Activated naive CD4-positive, alpha-beta T cell treated with anti-CD3 and anti-CD28 coated beads, Interleukin-2, amount 50 U/mL, for 72 hours (primary cell): ENCODE data around the gene GRM6. TPM values are rescaled to one million over a fixed set of nuclear protein-coding genes. Genes with fewer than 3 reads are reported as not detected.

Experiments used
- ATAC-seq, 2 donors: fragments of 150-1000 bp; cut with Tn5 transposase; 2 replicates each; pipeline ENCODE4 v1.10.0; 2021; ENCODE audit warnings: mild to moderate bottlenecking in 2 of 2, moderate library complexity in 2 of 2
- DNase-seq, 2 donors: peaks; one replicate each; pipeline ENCODE4 v3.0.0; 2021 to 2022; ENCODE audit warnings: low spot score in 2 of 2
- H3K27ac Mint-ChIP-seq, 2 donors: one replicate each; pipeline ENCODE4 v1.8.0; 2022; ENCODE audit warnings: mild to moderate bottlenecking in 2 of 2, mixed read lengths in 2 of 2
- H3K36me3 Mint-ChIP-seq, 2 donors: one replicate each; pipeline ENCODE4 v1.8.0; 2022; ENCODE audit warnings: mixed read lengths in 2 of 2
- H3K9me3 Mint-ChIP-seq, 2 donors: one replicate each; pipeline ENCODE4 v1.8.0; 2022; ENCODE audit warnings: mixed read lengths in 2 of 2
- total RNA-seq, 2 donors: library from RNA; stranded (reverse); gene quantifications; one replicate each; pipeline ENCODE4 v1.2.3, GENCODE V29; 2022

Gene GRM6
- total RNA-seq, 2 donors from 2014 or later: not detected

GRCh38 chr5:178989311-178989710 lies 5.8 kb downstream of the GRM6 start:
- H3K36me3 Mint-ChIP-seq: peaks cover 8 to 13% of the 10 kb centered on the region in 2 donors
- H3K27ac Mint-ChIP-seq: no peak overlapping the region
- peaks cover 9 to 12% of the 10 kb centered on the region in 2 donors for H3K9me3 Mint-ChIP-seq
- ATAC-seq (no peak), DNase-seq (no peak)

GRCh38 chr5:178988436-178989220 lies 6.5 kb downstream of the GRM6 start:
- no peak for ATAC-seq
- Mint-ChIP-seq H3K36me3 (peaks cover 11 to 13% of the 10 kb centered on the region in 2 donors), H3K27ac (no peak overlapping the region), H3K9me3 (peaks cover 9 to 12% of the 10 kb centered on the region in 2 donors)
- DNase-seq: no peak

GRCh38 chr5:178986326-178986960 lies 8.7 kb downstream of the GRM6 start:
- peaks cover 11 to 17% of the 10 kb centered on the region in 2 donors for H3K36me3 Mint-ChIP-seq
- DNase-seq: no peak
- ATAC-seq: no peak
- H3K9me3 Mint-ChIP-seq: peaks cover 16 to 19% of the 10 kb centered on the region in 2 donors
- H3K27ac Mint-ChIP-seq: no peak overlapping the region

GRCh38 chr5:178984145-178985072 lies 10.7 kb downstream of the GRM6 start:
- Mint-ChIP-seq H3K9me3 (peaks cover 20 to 21% of the 10 kb centered on the region in 2 donors), H3K27ac (no peak overlapping the region), H3K36me3 (peaks cover 21 to 24% of the 10 kb centered on the region in 2 donors)
- DNase-seq: no peak
- no peak for ATAC-seq

- Mint-ChIP-seq H3K9me3 (peaks cover 25% of the 10 kb centered on the region in 2 donors), H3K27ac (no peak overlapping the region), H3K36me3 (peaks cover 25 to 26% of the 10 kb centered on the region in 2 donors)
- no peak for DNase-seq
- no peak for ATAC-seq
Observed at GRCh38 chr5:178983728-178984127, 11.4 kb downstream of the GRM6 start.

- ATAC-seq (no peak), DNase-seq (no peak)
- Mint-ChIP-seq H3K36me3 (peaks cover 28% of the 10 kb centered on the region in 2 donors), H3K27ac (no peak overlapping the region), H3K9me3 (peaks cover 29 to 30% of the 10 kb centered on the region in 2 donors)
Observed at GRCh38 chr5:178982941-178983340, 12.2 kb downstream of the GRM6 start.

GRCh38 chr5:178981381-178981780 lies 13.7 kb downstream of the GRM6 start:
- Mint-ChIP-seq H3K27ac (no peak overlapping the region), H3K36me3 (peaks cover 32 to 37% of the 10 kb centered on the region in 2 donors), H3K9me3 (peaks cover 30 to 39% of the 10 kb centered on the region in 2 donors)
- no peak for DNase-seq
- ATAC-seq: no peak

- no peak for DNase-seq
- peaks cover 58 to 65% of the 10 kb centered on the region in 2 donors for H3K9me3 Mint-ChIP-seq
- no peak overlapping the region for H3K27ac Mint-ChIP-seq
- no peak for ATAC-seq
- H3K36me3 Mint-ChIP-seq: peaks cover 76 to 79% of the 10 kb centered on the region in 2 donors
Observed at GRCh38 chr5:178965465-178966055, 29.6 kb downstream of the GRM6 start.

- DNase-seq (no peak), ATAC-seq (no peak)
- Mint-ChIP-seq H3K27ac (no peak overlapping the region), H3K36me3 (peaks cover 53 to 70% of the 10 kb centered on the region in 2 donors), H3K9me3 (peaks cover 54 to 64% of the 10 kb centered on the region in 2 donors)
Observed at GRCh38 chr5:178941361-178941760, 53.8 kb downstream of the GRM6 start.

GRCh38 chr5:178940569-178941360 lies 54.4 kb downstream of the GRM6 start, which contains the start of gene ZNF454:
ZNF454 (plus strand) TSS chr5:178941198; CDS start chr5:178942792, 1,594 bp downstream.
- Mint-ChIP-seq H3K9me3 (peaks cover 54 to 67% of the 10 kb centered on the region in 2 donors), H3K27ac (no peak within 1 kb of the TSS), H3K36me3 (peaks cover 59 to 76% of the 10 kb centered on the region in 2 donors)
- ATAC-seq: no peak
- DNase-seq: no peak

GRCh38 chr5:178931846-178932760 lies 63.0 kb downstream of the GRM6 start:
- H3K36me3 Mint-ChIP-seq: peaks cover 83 to 84% of the 10 kb centered on the region in 2 donors
- H3K27ac Mint-ChIP-seq: no peak overlapping the region
- ATAC-seq: no peak
- H3K9me3 Mint-ChIP-seq: peaks cover 61 to 73% of the 10 kb centered on the region in 2 donors
- DNase-seq: no peak
